Measurements from ENCODE around the gene MOCS3. TPM values are rescaled to one million over a fixed set of nuclear protein-coding genes. Genes with fewer than 3 reads are reported as not detected.

MOCS3 gene
- total and polyA plus RNA-seq, 2 of the 13 experiments (the other 11 are each of a cell fraction or from before 2014, with no cell fraction given): 3.7 to 8.4 TPM

DNA sequence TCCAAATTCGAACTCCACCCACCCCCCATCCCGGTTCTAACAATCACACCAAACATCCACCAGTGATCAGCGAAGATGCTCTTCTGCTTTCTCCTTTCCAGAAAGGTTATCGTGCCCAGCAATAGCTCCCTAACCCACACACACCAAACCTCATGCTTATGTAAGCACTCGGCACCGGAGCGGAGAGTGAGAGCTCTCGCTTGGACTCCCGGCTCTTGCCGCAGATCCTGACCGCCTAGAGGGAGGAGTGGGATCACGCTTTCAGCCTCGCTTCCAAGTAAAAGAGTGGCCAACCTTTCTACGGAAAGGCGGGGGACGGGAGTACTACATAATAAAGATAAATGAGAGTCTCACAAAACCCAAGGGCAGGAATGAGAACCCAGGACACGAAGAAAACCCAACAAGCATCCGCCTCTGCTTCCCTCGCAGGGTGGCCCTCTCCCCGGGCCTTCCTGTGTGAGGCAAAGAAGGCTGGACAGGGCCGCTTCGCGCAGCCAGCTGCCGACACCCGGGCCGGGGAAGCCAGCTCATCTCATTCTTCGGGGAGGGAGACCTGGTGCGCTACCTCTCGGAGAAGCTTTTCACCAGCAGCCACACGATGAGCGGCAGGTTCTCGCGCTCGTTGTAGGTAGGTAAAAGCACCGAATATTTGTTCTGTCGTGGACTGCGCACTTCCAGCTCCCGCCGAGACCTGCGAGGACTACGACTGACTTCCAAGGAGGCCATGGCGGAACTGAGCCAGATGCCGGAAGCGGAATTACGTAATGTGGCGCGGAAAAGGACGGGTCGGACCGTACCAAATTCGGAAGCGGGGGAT, 612 bp upstream of the MOCS3 start, which contains the start of gene DPM1 (continued):
- TF ChIP-seq ZNF713 (CRISPR knock-in tag; IDR thresholded peaks at IDR 0.05) (no peak; the same call in 1 of the 2 replicates), ETV5 (CRISPR knock-in tag; IDR thresholded peaks at IDR 0.05; ENCODE audit: borderline replicate concordance) (peak; percentile 74), IKZF1 (IDR thresholded peaks at IDR 0.05) (no peak), TBX3 (IDR thresholded peaks at IDR 0.05; ENCODE audit: borderline replicate concordance) (no peak), HMGA1 (CRISPR knock-in tag; conservative IDR thresholded peaks at IDR 0.05) (no peak), ZNF260 (CRISPR knock-in tag; IDR thresholded peaks at IDR 0.05; ENCODE audit: borderline replicate concordance, low read depth) (no peak), ZNF253 (CRISPR knock-in tag; IDR thresholded peaks at IDR 0.05; ENCODE audit: borderline replicate concordance) (no peak), NR2C2 (CRISPR knock-in tag; IDR thresholded peaks at IDR 0.05; ENCODE audit: borderline replicate concordance) (no peak), IKZF4 (CRISPR knock-in tag; IDR thresholded peaks at IDR 0.05; ENCODE audit: borderline replicate concordance, low read depth, not compliant biosample characterization) (peak; percentile 84), ZZZ3 (CRISPR knock-in tag; IDR thresholded peaks at IDR 0.05; ENCODE audit: borderline replicate concordance) (peak; percentile 82; the same call in 1 of the 2 replicates), NFKB2 (CRISPR knock-in tag; IDR thresholded peaks at IDR 0.05; ENCODE audit: borderline replicate concordance) (peak; percentile 35), ZNF232 (CRISPR knock-in tag; IDR thresholded peaks at IDR 0.05; ENCODE audit: borderline replicate concordance) (peak; percentile 91), ZFP82 (CRISPR knock-in tag; IDR thresholded peaks at IDR 0.05; ENCODE audit: borderline replicate concordance) (no peak), ARHGAP35 (CRISPR knock-in tag; IDR thresholded peaks at IDR 0.05; ENCODE audit: borderline replicate concordance) (peak; percentile 96), HHEX (CRISPR knock-in tag; IDR thresholded peaks at IDR 0.05) (no peak), U2AF2 (IDR thresholded peaks at IDR 0.05; ENCODE audit: low read depth, low read length) (no peak), ZNF451 (CRISPR knock-in tag; IDR thresholded peaks at IDR 0.05) (no peak), CCDC6 (CRISPR knock-in tag; IDR thresholded peaks at IDR 0.05) (no peak), ZNF251 (CRISPR knock-in tag; IDR thresholded peaks at IDR 0.05) (no peak), TBP (CRISPR knock-in tag; IDR thresholded peaks at IDR 0.05) (no peak), ZNF264 (CRISPR knock-in tag; IDR thresholded peaks at IDR 0.05) (no peak), ETV6 (CRISPR knock-in tag; conservative IDR thresholded peaks at IDR 0.05) (peak; percentile 86), SOX6 (IDR thresholded peaks at IDR 0.05) (no peak), SOX6 (CRISPR knock-in tag; IDR thresholded peaks at IDR 0.05) (no peak), LCORL (IDR thresholded peaks at IDR 0.05) (no peak), LCORL (CRISPR knock-in tag; IDR thresholded peaks at IDR 0.05) (peak; percentile 58; the same call in 1 of the 2 replicates)
- TF ChIP-seq, protein P1, sequence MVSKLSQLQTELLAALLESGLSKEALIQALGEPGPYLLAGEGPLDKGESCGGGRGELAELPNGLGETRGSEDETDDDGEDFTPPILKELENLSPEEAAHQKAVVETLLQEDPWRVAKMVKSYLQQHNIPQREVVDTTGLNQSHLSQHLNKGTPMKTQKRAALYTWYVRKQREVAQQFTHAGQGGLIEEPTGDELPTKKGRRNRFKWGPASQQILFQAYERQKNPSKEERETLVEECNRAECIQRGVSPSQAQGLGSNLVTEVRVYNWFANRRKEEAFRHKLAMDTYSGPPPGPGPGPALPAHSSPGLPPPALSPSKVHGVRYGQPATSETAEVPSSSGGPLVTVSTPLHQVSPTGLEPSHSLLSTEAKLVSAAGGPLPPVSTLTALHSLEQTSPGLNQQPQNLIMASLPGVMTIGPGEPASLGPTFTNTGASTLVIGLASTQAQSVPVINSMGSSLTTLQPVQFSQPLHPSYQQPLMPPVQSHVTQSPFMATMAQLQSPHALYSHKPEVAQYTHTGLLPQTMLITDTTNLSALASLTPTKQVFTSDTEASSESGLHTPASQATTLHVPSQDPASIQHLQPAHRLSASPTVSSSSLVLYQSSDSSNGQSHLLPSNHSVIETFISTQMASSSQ (IDR thresholded peaks at IDR 0.05; ENCODE audit: low read depth): no peak
- TF ChIP-seq, protein P1 (CRISPR knock-in tag; IDR thresholded peaks at IDR 0.05; ENCODE audit: borderline replicate concordance): peak; percentile 33; the same call in 1 of the 2 replicates
- TF ChIP-seq, protein P2, sequence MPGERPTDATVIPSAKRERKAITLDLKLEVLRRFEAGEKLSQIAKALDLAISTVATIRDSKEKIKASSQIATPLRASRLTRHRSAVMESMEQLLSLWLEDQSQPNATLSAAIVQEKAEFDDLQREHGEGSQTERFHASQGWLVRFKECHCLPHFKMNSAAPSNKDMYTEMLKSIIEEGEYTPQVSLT (CRISPR knock-in tag; IDR thresholded peaks at IDR 0.05; ENCODE audit: borderline replicate concordance, low read depth): no peak

All from HepG2 (cell line).